Daoy (cell line): ENCODE results near the gene TANGO2. TPM values are rescaled to one million over a fixed set of nuclear protein-coding genes. Genes with fewer than 3 reads are reported as not detected.

ENCODE experiments used
- DNase-seq: peaks from one replicate; pipeline ENCODE4 v3.0.0-alpha.2; 2015; ENCODE audit warnings: low read depth
- total RNA-seq: library from RNA; depleted of rRNA; stranded (reverse); fragments of >200 nt; shearing (Covaris generic); gene quantifications from 2 replicates; pipeline ENCODE4 v1.2.3, GENCODE V29; 2014; rRNA removed

The TANGO2 gene, protein sequence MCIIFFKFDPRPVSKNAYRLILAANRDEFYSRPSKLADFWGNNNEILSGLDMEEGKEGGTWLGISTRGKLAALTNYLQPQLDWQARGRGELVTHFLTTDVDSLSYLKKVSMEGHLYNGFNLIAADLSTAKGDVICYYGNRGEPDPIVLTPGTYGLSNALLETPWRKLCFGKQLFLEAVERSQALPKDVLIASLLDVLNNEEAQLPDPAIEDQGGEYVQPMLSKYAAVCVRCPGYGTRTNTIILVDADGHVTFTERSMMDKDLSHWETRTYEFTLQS
- total RNA-seq = 17.3 and 21.1 TPM in 2 replicates

DNA sequence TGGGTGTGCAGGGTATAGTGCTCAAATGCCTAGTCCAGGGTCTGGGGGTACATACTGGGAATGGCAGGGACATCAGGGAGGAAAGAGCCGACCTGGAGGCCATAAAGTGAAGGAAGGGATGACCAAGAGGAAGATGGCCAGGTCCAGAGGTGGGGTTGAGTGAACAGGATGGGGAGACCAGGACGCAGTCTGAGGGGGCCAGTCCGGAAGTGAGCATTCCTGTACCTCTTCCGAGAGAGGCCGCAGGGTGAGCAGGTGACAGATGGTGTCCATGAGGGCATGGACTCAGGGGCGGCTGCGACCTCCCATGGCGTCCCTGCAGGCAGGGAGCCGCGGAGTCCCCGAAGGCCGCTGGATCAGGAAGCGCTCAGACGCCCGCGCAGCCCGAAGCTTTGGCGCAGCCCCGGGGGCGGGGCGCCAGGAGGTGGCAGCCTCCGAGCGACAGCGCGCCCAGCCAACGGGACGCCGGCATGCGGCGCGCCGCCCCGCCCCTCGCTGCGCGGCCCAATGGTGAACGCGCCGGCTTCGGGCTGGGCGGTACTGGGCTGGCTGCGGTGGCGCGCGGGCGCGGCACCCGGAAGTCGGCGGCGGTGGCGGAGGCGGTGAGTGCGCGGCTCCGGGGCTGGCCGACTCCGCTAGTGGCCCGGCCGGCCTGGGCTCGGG is at the start of gene TANGO2:
Gene TANGO2 (plus strand): TSS at position 578 of the 663 bp plus-strand sequence. CDS start 15,689 bp downstream, outside the sequence.
- DNase-seq = peak; percentile 95

GRCh38 chr22:19971276-19972124 is 49.4 kb upstream of the TANGO2 start:
- no peak for DNase-seq

GRCh38 chr22:19972251-19972650 is 48.7 kb upstream of the TANGO2 start:
- no peak for DNase-seq

GRCh38 chr22:19972652-19973550 is 48.0 kb upstream of the TANGO2 start:
- DNase-seq = no peak

DNA sequence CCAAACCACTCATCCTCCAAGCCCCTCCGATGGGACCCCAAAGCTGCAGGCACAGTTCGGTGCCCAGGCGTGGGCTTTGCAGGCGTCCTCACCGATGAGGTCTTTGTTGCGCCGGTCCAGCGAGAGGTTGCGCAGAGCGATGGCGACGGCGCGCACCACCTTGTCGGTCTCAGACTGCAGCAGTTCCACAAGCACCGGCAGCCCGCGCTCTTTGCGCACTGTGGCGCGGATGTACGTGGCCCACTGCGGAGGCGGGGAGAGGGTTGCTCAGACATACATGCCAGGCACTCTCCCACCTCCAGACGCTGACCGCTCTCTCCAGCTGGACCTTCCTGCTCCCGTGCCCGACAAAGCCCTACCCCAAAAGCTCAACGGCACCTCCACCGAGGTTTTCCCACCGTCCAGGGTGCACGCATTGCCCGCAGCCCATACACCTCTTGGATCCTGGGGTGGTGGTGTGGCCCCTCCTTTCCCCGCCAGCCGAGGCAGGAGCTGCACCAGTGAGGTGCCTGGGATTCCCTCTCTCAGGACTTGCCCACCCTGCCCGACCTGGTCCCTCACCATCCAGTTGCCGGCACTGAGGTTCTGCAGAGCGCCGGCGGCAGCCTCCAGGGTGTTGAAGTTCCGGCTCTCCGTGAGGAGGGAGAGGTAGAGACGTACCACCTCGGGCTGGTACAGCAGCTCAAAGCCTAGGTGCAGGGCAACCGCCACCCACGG is 47.2 kb upstream of the TANGO2 start:
- DNase-seq = no peak

- DNase-seq = peak; percentile 64
Measured at GRCh38 chr22:19974268-19974861, 46.5 kb upstream of the TANGO2 start.

DNA sequence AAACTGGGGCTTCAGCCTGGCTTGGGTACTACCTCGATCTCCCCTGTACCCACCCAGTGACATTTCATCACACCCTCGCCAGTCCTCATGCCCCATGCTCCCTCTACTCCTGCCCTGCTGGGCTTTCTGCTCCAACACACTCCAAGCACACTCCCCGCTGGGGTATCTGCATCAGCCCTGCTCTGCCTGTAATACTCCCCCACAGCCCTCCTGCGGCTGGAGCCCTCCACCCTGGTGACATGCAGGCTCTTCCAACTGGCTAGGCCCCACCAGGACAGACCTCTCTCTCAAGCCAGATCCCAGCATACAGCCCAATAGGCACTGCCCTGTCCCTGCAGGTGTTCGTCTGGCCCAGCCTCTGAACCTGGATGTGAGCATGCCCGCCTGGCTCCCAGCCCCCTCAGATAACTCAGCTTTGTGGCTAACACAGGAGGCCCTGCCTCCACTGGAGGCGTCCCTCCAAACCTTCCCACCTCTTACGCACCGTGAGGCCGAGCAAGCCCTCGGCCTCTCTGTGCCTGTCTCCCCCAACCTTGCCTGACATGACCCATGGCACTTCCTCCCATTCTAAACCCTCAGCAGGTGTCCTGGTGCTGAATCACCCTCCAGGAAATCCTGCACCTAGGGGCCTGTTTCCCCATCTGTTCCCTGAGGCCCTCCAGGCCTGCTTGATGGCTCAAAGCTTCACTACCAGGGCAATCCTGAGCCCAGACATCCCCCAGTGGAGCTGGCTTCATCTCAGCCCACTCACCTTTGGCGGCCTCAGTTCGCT is 45.8 kb upstream of the TANGO2 start:
- peak; percentile 51 for DNase-seq

GRCh38 chr22:19975707-19976035 is 45.2 kb upstream of the TANGO2 start:
- DNase-seq = no peak

- no peak for DNase-seq
Measured at GRCh38 chr22:19976671-19977070, 44.2 kb upstream of the TANGO2 start.

DNA sequence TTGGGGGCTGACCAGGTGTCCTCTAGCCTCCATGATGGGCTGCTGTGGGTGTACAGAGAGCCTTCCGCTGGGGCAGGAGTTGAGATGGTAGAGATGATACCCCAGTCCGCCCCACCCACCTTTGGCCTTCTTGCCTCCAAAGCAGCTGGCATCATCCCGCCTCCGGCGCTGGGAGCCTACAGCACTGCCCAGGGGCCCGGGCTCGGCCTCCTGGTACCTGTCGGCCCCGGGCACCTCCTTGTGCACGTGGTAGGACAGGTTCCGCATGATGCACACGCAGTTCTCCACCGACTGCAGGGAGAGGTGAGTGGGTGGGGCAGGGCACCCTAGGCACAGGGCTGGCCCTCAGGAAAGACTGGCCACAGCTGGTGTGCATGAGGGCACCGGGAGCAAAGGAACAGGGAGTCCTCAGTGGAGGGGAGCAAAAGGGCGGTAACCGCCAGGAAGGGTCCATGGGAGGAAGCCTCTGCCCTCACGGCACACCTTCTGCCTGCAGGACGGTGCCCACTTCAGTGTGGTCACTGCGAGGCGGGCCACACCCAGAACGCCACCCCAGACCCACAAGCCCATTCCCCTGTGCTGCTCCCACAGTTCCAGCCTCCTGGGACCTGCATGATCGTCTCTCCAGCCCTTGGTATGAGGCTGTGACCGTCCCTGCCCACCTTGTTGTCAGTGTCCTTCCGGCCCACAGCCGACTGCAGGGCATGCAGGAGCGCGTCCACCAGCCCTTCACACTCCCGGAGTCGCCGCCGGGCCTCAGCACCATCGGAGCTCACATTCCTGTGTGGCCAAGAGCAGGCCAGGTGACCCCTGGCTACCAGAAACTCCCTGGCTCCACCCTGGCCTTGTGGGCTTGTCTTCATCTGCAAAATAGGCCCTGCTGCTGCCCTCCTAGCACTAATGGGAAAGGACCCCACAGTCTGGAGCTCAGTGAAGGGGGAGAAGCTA is 43.3 kb upstream of the TANGO2 start:
- no peak for DNase-seq

GRCh38 chr22:19978748-19979147 is 42.2 kb upstream of the TANGO2 start:
- DNase-seq = no peak

DNA sequence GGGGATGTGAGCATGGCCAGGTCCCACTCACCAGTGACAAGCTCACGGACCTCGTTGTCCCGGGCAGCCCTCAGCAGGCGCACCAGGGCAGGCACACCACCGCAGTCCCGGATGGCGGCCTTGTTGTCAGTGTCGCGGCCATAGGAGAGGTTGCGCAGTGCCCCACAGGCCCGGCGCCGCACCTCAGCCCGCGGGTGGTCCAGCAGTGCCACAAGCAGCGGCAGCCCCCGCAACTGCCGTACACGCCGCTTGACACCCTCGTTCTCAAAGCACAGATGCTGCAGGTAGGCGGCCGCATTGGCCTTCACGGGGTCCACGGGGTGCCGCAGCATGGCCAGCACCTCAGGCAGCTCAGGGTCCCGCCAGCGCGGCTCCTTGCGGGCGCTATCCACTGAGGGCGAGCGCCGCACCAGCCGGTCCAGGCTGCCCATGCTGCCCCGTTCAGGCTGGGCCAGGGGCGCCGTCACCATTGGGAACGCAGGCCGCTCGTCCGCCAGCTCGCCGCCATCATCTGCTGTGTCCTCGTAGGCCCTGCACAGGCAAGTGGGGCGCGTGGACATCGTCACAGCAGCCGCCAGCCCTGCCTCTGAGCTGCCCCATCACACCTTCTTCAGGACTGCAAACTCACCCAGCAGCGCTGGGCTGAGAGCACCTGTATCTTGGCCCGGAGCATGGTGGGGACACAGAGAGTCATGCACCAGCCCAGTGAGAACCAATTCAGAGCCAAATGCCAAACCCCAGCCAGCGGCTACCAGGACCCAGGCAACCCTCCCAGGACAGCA is 41.0 kb upstream of the TANGO2 start:
- no peak for DNase-seq

GRCh38 chr22:19980766-19981165 is 40.1 kb upstream of the TANGO2 start:
- no peak for DNase-seq

DNA sequence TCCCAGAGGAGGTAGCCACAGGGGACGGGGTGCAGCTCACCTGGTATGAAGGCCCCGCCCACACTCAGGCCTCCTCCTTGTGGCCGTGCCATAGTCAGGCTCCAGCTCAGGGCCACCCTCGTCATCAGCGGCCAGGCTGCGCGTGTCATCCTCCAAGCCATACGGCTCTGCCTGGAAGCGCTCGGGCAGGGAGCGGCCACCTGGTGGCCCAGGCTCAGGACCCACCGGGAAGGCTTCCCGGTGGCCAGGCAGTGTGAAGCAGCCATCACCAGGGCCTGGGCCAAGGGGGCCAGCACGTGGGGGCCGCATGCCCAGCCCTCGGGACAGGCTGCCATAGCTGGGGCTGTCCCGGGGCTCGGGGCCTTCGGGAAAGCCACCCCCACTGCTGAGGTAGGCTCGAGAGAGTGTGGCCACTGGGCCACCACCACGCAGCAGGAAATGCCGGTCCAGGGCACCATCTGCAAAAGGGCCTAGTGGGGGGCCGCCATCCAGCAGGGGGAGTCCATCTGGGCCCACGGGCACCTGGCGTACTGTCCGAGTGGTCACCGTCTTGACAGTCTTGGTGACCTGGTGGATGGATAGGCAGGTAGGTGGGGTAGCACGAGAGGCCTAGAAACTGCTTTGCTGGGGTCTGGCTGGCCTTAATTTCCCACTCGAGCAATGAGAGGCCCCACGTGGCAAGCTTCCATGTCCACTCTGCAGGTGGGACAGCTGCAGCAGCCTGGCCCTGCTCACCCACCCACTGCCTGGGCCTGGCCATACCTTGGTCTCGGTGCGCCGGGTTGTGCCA is 39.5 kb upstream of the TANGO2 start:
- no peak for DNase-seq

DNA sequence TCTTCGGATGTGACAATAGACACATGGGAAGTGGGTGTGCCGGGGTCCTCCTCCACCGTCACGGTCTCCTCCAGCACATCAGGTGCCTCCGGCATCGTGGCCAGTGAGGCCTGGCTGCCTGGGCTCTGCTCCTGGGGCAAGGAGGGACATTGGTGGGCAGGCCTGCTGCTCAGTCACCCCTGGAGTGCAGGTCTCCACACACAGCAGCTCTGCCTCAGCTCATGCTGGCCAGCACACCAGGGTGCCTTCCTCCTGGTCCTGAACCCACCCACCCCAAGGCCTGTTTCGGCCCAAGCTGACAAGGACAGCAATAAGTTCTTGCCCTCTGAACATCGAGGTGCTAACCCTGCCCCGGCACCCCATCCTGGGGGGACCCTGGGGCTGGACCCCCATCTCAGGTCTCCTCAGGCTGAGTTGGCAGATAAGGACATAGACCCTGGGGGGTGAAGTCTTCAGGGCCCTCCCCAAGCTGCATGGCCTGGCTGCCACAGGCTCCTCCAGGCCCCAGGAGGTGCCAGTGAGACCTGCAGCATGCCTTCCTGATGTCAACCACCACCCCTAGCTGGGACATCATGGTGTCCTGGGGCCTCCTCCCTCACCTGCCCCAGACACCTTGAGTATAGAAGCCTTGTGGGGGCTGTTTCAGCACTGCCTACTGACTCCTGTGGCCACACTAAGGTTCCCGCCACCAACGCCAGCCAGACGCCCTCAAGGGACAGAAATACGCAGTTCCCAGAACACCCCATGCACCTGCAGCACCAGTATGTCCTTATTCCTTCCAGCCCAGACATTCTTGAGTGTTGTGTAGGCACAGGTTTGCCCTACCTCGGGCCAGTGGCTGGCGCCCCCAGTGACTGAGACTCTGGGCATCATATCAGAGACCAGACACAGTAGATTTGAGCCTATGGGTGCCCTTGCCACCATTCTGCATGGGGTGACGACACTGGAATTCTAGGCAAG is 38.7 kb upstream of the TANGO2 start:
- DNase-seq = no peak
